T-helper 17 cell (primary cell): ENCODE measurements around the gene ZNF157. TPM values are rescaled to one million over a fixed set of nuclear protein-coding genes. Genes with fewer than 3 reads are reported as not detected.
"Not testable (repeated sequence)": the region's sequence is repeated elsewhere in the genome, so short reads cannot be mapped to it uniquely, and the experiment has no call there.

Experiments
- ATAC-seq: fragments of 150-1000 bp; cut with Tn5 transposase; 2 replicates; pipeline ENCODE4 v1.10.0; 2021; ENCODE audit warnings: mild to moderate bottlenecking, moderate library complexity
- DNase-seq, 3 donors: peaks; one replicate each; pipeline versions ENCODE4 v3.0.0 to v3.0.0-alpha.2; 2020 to 2021
- H3K9me3 ChIP-seq: one replicate; pipeline ENCODE4 v1.7.0; 2013; ENCODE audit warnings: low read length, mild to moderate bottlenecking; ENCODE audit not compliant: control insufficient read depth, poor library complexity, severe bottlenecking
- H3K27ac Mint-ChIP-seq: one replicate; pipeline ENCODE4 v1.8.0; 2022; ENCODE audit warnings: mild to moderate bottlenecking, moderate library complexity, mixed read lengths
- H3K27me3 Mint-ChIP-seq: one replicate; pipeline ENCODE4 v1.8.0; 2022; ENCODE audit warnings: mixed read lengths
- H3K36me3 Mint-ChIP-seq: one replicate; pipeline ENCODE4 v1.8.0; 2022; ENCODE audit warnings: low read depth, mixed read lengths
- H3K4me1 Mint-ChIP-seq: one replicate; pipeline ENCODE4 v1.8.0; 2022; ENCODE audit warnings: mild to moderate bottlenecking, mixed read lengths
- H3K4me3 Mint-ChIP-seq: one replicate; pipeline ENCODE4 v1.8.0; 2022; ENCODE audit warnings: mild to moderate bottlenecking, moderate library complexity, mixed read lengths
- total RNA-seq, 4 donors: library from RNA in 2 of 4; stranded (reverse) in 2 of 4; gene quantifications; one replicate each; pipeline ENCODE4 v1.2.3 and lab custom pipeline; 2022 to 2026

The ZNF157 gene
- total RNA-seq, 2 donors from 2014 or later = 0.47 to 0.55 TPM

DNA sequence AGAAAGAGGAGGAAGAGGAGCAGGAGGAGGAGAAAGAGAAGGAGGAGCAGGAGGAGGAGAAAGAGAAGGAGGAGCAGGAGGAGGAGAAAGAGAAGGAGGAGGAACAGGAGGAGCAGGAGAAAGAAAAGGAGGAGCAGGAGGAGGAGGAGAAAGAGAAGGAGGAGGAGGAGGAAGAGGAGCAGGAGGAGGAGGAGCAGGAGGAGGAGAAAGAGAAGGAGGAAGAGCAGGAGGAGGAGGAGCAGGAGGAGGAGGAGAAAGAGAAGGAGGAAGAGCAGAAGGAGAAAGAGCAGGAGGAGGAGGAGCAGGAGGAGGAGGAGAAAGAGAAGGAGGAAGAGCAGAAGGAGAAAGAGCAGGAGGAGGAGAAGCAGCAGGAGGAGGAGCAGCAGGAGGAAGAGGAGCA lies 10.5 kb downstream of the ZNF157 start:
- Mint-ChIP-seq H3K4me3 (peak overlapping the region; percentile 43), H3K27ac (peak overlapping the region; percentile 87), H3K4me1 (peaks cover 11% of the 10 kb centered on the region)
- ATAC-seq, H3K9me3 ChIP-seq, H3K36me3 Mint-ChIP-seq, H3K27me3 Mint-ChIP-seq, DNase-seq: not testable (repeated sequence)

- no peak overlapping the region for H3K27ac Mint-ChIP-seq
- DNase-seq (peak; percentile 27 to 65 (median 42)), ATAC-seq (peak; percentile 69)
- H3K4me1 Mint-ChIP-seq = peaks cover 11% of the 10 kb centered on the region
- H3K36me3 Mint-ChIP-seq = no peaks in the 10 kb centered on the region
- H3K4me3 Mint-ChIP-seq = no peak overlapping the region
- no peaks in the 10 kb centered on the region for H3K27me3 Mint-ChIP-seq
- no peaks in the 10 kb centered on the region for H3K9me3 ChIP-seq
Observed at GRCh38 chrX:47384502-47384901, 14.1 kb downstream of the ZNF157 start.

- H3K4me3 Mint-ChIP-seq = peak overlapping the region; percentile 26
- no peaks in the 10 kb centered on the region for H3K27me3 Mint-ChIP-seq
- peak overlapping the region; percentile 39 for H3K27ac Mint-ChIP-seq
- H3K4me1 Mint-ChIP-seq = peaks cover 10% of the 10 kb centered on the region
- ATAC-seq (no peak), DNase-seq (no peak)
- no peaks in the 10 kb centered on the region for H3K9me3 ChIP-seq
- H3K36me3 Mint-ChIP-seq = no peaks in the 10 kb centered on the region
Observed at GRCh38 chrX:47390780-47391179, 20.4 kb downstream of the ZNF157 start.

DNA sequence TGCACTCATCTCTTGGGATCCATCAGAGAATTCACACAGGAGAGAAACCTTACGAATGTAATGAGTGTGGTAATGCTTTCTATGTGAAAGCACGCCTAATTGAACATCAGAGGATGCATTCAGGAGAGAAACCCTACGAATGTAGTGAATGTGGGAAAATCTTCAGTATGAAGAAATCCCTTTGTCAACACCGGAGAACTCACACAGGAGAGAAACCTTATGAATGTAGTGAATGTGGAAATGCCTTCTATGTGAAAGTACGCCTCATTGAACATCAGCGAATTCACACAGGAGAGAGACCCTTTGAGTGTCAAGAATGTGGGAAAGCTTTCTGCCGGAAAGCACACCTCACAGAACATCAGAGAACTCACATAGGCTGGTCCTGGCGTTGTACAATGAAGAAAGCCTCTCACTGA lies 42.8 kb downstream of the ZNF157 start:
- Mint-ChIP-seq H3K36me3 (peaks cover 3% of the 10 kb centered on the region), H3K27ac (no peak overlapping the region), H3K27me3 (no peaks in the 10 kb centered on the region), H3K4me3 (no peak overlapping the region), H3K4me1 (no peaks in the 10 kb centered on the region)
- H3K9me3 ChIP-seq = no peaks in the 10 kb centered on the region
- ATAC-seq (no peak), DNase-seq (no peak)

- Mint-ChIP-seq H3K4me1 (no peaks in the 10 kb centered on the region), H3K36me3 (peaks cover 3% of the 10 kb centered on the region), H3K27me3 (no peaks in the 10 kb centered on the region), H3K4me3 (no peak overlapping the region), H3K27ac (no peak overlapping the region)
- H3K9me3 ChIP-seq = no peaks in the 10 kb centered on the region
- DNase-seq (no peak), ATAC-seq (no peak)
Observed at GRCh38 chrX:47420265-47420664, 49.9 kb downstream of the ZNF157 start.

DNA sequence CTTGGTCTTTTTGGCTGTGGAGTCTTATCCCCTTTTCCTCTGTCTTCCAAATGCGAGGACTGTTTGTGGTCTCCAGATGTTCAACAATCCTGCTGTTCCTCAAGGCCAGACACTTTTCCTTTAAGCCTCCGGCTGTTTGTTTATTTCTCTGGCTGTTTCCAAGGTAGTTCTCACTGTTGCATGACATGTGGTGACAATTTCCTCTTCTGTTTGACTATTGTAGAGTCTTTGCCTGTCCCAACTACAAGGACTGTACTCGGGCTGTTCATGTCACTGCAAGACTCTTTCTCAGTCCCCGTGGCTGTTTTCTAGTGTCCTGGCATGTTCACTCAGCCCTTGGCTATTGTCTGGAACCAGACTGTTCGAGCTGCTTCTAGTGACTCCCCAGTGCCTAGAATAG lies 50.6 kb downstream of the ZNF157 start:
- DNase-seq (no peak), ATAC-seq (no peak)
- Mint-ChIP-seq H3K27me3 (no peaks in the 10 kb centered on the region), H3K27ac (no peak overlapping the region), H3K4me3 (no peak overlapping the region), H3K36me3 (peaks cover 3% of the 10 kb centered on the region), H3K4me1 (no peaks in the 10 kb centered on the region)
- no peaks in the 10 kb centered on the region for H3K9me3 ChIP-seq

DNA sequence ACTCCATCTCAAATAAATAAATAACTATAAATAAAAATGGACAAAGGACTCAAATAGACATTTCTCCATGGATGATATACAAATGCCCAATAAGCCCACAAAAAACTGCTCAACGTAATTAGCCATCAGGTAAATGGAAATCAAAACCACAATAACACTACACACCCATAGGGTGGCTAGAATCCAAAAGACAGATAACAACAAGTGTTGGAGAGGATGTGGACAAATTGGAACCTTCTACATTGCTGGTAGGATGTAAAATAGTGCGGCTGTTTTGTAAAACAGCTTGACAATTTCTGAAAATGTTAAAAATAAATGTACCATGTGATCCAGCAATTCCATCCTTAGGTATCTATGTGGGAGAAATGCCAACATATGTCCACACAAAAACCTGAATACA lies 52.1 kb downstream of the ZNF157 start:
- H3K9me3 ChIP-seq = no peaks in the 10 kb centered on the region
- DNase-seq (no peak), ATAC-seq (no peak)
- no peak overlapping the region for H3K4me3 Mint-ChIP-seq
- H3K27ac Mint-ChIP-seq = no peak overlapping the region
- no peaks in the 10 kb centered on the region for H3K4me1 Mint-ChIP-seq
- peaks cover 3% of the 10 kb centered on the region for H3K36me3 Mint-ChIP-seq
- H3K27me3 Mint-ChIP-seq = no peaks in the 10 kb centered on the region

GRCh38 chrX:47430925-47431324 lies 60.5 kb downstream of the ZNF157 start:
- no peaks in the 10 kb centered on the region for H3K4me1 Mint-ChIP-seq

GRCh38 chrX:47446431-47446830 lies 76.1 kb downstream of the ZNF157 start:
- H3K4me3 Mint-ChIP-seq = no peak overlapping the region
- no peak for ATAC-seq
- H3K27ac Mint-ChIP-seq = no peak overlapping the region
- peaks cover 9% of the 10 kb centered on the region for H3K36me3 Mint-ChIP-seq
- DNase-seq = no peak
- H3K4me1 Mint-ChIP-seq = no peaks in the 10 kb centered on the region
- H3K27me3 Mint-ChIP-seq = no peaks in the 10 kb centered on the region
- peaks cover 13% of the 10 kb centered on the region for H3K9me3 ChIP-seq

More at GRCh38 chrX:47430925-47431324, 60.5 kb downstream of the ZNF157 start:
- Mint-ChIP-seq H3K36me3 (no peaks in the 10 kb centered on the region), H3K27ac (no peak overlapping the region), H3K27me3 (no peaks in the 10 kb centered on the region), H3K4me3 (no peak overlapping the region)
- no peak for ATAC-seq
- DNase-seq = no peak
- H3K9me3 ChIP-seq = no peaks in the 10 kb centered on the region

DNA sequence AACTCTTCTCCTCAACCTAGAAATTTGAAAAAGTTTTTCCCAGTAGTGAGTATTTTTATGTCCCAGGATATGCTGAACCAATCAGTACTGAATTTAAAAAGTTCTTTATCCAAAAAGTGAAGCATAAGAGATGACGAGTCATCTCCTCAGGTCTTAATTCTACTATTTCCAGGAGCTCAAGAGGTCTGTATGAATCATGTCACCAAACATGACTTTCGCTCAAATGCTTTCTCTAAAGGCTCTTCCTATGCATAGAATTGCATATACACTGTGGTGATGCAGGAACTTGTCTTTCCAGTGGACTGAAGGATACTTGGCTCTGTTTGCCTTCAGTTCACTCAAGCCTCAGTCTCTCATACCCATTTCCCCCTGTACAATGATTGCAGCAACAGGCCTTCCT lies 76.6 kb downstream of the ZNF157 start:
- peaks cover 9% of the 10 kb centered on the region for H3K36me3 Mint-ChIP-seq
- H3K4me3 Mint-ChIP-seq = no peak overlapping the region
- ATAC-seq (no peak), DNase-seq (no peak)
- H3K27ac Mint-ChIP-seq = no peak overlapping the region
- H3K4me1 Mint-ChIP-seq = no peaks in the 10 kb centered on the region
- peaks cover 13% of the 10 kb centered on the region for H3K9me3 ChIP-seq
- H3K27me3 Mint-ChIP-seq = no peaks in the 10 kb centered on the region

- Mint-ChIP-seq H3K4me1 (no peaks in the 10 kb centered on the region), H3K27me3 (no peaks in the 10 kb centered on the region), H3K27ac (no peak overlapping the region), H3K4me3 (no peak overlapping the region), H3K36me3 (peaks cover 13% of the 10 kb centered on the region)
- H3K9me3 ChIP-seq = peaks cover 13% of the 10 kb centered on the region
- ATAC-seq (no peak), DNase-seq (no peak)
Observed at GRCh38 chrX:47447607-47448006, 77.2 kb downstream of the ZNF157 start.

DNA sequence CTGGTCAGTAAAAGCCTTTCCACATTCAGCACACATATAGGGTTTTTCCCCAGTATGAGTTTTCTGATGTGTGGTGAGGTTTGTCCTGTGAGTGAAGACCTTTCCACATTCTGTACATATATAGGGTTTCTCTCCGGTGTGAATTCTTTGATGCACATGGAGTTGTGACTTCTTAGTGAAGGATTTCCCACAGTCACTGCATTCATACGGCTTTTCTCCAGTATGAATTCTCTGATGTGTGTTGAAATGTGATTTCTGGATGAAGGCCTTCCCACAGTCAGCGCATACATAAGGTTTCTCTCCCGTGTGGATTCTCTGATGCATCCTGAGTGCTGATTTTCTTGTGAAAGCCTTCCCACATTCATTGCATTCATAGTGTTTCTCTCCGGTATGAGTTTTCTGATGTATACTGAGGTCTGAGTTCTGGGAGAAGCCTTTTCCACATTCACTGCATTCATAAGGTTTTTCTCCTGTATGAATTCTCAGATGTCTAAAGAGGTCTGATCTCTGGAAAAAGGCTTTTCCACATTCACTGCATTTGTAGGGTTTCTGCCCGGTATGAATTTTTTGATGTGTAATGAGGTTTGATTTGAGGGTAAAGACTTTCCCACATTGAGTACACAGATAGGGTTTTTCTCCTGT lies 77.9 kb downstream of the ZNF157 start:
- Mint-ChIP-seq H3K4me3 (no peak overlapping the region), H3K27me3 (no peaks in the 10 kb centered on the region), H3K27ac (no peak overlapping the region), H3K4me1 (no peaks in the 10 kb centered on the region), H3K36me3 (peaks cover 14% of the 10 kb centered on the region)
- H3K9me3 ChIP-seq = peaks cover 13% of the 10 kb centered on the region
- DNase-seq (no peak), ATAC-seq (no peak)

DNA sequence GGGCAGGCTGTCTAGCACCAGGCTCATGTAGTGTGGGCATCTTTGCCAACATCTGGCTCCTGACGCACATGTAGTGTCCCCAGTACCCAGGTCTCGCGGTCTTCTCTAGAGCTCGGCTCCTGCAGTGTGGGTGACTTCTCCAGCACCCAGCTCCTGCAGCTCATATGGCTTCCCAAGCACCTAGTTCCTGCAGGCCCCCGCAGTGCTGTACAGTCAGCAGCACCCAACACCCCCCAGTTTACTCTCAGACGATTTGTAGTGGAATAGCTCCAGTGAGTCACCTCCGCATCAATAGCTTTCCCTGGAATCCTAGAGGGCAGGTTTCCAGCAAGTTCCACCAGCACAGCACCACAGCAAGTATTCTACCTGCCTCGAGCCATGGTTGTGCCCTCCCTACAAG lies 81.7 kb downstream of the ZNF157 start:
- no peak for DNase-seq
- no peaks in the 10 kb centered on the region for H3K4me1 Mint-ChIP-seq
- H3K27me3 Mint-ChIP-seq = no peaks in the 10 kb centered on the region
- H3K9me3 ChIP-seq = peaks cover 13% of the 10 kb centered on the region
- peaks cover 27% of the 10 kb centered on the region for H3K36me3 Mint-ChIP-seq
- no peak for ATAC-seq
- no peak overlapping the region for H3K4me3 Mint-ChIP-seq
- no peak overlapping the region for H3K27ac Mint-ChIP-seq

DNA sequence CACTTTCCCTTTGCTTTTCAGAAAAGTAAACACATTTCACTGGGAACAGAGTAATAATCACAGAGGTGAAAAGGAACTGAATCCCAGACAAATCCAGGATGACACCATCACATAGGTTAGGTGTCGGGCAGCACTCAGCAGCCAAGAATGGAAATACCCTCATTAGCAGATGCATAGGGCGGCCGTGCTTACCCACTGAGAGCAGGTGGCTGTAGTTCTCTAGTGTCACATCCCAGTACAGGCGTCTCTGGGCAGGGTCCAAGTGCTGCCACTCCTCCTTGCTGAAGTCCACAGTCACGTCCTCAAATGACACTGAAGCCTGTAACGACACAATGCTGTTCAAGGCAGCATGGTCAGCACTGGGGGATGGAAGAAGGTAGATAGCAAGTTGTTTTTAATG lies 85.7 kb downstream of the ZNF157 start:
- H3K9me3 ChIP-seq = no peaks in the 10 kb centered on the region
- Mint-ChIP-seq H3K27ac (no peak overlapping the region), H3K27me3 (no peaks in the 10 kb centered on the region), H3K4me1 (no peaks in the 10 kb centered on the region), H3K36me3 (peaks cover 19% of the 10 kb centered on the region), H3K4me3 (no peak overlapping the region)
- ATAC-seq = no peak
- DNase-seq = no peak
